Hematopoietic multipotent progenitor cell treated with erythropoietin and hydrocortisone succinate and interleukin-3 and kit ligand, for 6 days (in vitro differentiated cells): ENCODE measurements around the gene EXOC6B.

ENCODE experiments used
- DNase-seq: peaks from one replicate; pipeline ENCODE4 v3.0.0-alpha.2; 2015

The EXOC6B gene

DNA sequence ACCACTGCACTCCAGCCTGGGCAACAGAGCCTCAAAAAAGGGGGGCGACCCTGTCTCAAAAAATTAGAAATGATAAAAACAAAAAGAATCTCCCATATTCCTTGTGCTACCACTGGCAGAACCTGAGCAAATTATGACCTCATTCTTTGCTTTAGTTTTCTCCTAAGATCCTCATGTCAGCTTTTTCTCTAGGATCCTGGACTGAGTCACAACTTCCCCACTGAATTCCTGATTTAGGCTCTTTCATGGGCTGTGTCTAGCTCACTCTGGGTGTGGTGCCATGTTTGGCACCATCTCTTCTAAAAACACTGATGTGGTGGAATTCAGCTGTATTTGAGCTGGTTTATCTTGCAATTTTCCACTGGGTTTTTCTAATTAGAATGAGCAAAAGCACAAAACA is 37.1 kb downstream of the EXOC6B start:
- no peak for DNase-seq

DNA sequence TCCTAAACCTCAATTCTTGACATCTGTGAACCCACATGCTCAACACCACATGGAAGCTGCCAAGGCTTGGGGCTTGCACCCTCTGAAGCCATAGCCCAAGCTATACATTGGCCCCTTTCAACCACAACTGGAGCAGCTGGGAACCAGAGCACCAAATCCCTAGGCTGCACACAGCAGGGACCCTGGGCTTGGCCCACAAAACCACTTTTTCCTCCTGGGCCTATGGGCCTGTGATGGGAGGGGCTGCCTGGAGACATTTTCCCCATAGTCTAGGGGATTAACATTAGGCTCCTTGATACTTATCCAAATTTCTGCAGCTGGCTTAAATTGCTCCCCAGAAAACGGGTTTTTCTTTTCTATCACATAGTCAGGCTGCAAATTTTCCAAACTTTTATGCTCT is 40.3 kb downstream of the EXOC6B start:
- no peak for DNase-seq

DNA sequence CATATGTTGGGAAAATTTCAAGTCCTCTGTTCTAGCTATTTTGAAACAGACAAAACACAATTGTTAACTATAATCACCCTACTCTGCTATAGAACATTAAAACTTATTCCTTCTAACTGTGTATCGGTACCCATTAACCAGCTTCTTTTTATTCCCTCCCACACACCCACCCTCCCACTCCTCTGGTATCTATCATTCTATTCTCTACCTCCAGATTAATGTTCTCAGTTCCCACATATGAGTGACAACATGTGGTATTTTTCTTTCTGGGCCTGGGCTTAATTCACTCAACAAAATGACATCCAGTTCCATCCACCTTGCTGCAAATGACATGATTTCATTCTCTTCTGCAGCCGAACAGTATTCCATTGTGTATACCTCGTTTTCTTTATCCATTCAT is 43.3 kb downstream of the EXOC6B start:
- no peak for DNase-seq

DNA sequence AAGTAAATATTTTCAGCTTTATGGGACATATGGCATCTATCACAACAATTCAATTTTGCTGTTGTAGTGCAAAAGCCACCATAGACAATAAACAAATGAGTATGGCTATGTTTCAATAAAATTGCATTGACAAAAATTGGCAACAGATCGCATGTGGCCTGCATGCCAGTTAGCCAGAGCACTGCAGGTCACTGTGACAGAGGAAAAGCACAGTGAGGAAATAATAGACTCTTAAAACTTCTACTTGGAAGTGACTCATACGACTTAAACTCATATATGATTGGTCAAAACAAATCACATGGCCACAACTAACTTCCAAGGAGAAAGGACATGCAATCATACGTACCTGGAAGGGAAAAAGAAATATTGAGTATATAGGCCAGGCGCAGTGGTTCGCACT is 44.4 kb downstream of the EXOC6B start:
- no peak for DNase-seq

DNA sequence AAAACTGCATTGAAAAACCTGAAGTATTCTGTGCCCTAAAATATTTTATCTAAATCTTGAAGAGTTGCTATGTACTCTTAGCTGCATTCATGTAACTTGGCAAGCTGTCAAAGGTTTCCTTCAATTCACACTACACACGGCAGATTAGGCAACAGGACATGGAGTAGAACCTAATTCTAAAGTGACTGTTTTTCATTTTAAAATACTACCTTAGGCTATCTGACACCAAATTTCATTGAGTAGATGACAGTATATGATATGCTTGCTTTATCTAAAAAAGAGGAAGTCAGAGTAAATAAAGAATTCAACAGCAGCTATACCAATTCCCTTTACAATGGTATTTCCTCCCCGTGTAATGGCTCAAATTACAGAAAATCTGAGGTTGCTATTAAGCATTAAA is 45.4 kb downstream of the EXOC6B start:
- DNase-seq: peak; percentile 68

DNA sequence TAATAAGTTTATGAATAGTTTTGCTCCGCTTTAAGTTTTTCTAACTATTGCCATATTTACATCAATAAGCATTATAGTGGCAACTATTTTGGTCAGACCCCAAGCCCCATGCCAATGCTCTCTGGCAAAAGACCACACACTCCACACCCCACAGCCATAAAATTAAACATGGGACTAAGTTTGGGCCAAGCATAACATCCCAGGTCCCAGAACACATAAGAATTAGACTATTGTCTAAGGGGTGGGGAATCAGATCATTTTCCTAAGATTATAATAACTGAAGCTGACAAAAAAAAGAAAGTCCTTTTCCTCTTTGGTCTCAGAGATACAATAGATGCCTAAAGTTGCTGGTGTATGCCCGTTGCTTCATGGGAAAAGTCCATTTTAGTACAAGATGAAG is 46.3 kb downstream of the EXOC6B start:
- no peak for DNase-seq

DNA sequence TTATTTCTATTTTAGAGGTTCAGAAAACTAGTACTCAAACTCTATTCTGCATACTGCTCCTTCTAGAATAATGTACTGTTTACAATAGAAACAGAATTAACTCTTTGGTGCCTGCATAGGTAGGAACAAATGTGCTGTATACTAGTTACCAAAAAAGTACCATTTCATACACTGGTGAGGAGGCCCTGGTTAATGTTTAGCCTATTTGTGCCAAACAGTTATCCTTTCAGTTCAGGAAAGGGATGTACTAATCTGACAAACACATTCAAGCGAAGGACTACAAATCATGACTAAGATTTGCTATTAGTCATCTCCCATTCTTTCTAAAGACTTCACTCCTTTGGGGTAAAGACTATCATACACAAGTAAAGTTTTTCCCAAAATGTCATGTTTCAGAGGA is 47.4 kb downstream of the EXOC6B start:
- DNase-seq: no peak

DNA sequence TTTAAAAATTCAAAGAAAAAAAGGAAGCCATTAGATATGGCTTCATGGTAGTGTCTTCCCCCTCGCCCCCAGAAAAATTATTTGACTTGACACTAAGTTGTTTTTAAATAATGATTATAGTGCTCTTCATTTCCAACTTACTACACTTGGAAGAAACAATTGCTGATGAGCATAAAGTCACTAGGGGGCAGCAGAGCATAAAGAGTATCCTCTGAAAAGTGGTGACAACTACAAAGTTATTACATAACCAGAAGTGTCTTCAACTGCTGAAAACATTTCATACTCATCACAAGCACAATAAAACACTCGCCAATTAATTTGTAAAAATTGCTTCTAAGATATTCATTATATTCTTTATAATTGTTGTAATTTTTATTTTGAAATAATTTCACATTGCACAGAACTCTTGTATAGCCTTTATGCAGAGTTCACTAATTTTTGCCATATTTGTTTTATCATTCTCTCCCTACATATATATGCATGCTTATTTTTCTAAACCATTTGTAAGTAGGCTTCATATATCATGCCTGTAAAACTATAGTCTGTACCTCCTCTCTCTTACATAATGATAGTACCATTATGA is 54.9 kb downstream of the EXOC6B start:
- DNase-seq: peak; percentile 90

DNA sequence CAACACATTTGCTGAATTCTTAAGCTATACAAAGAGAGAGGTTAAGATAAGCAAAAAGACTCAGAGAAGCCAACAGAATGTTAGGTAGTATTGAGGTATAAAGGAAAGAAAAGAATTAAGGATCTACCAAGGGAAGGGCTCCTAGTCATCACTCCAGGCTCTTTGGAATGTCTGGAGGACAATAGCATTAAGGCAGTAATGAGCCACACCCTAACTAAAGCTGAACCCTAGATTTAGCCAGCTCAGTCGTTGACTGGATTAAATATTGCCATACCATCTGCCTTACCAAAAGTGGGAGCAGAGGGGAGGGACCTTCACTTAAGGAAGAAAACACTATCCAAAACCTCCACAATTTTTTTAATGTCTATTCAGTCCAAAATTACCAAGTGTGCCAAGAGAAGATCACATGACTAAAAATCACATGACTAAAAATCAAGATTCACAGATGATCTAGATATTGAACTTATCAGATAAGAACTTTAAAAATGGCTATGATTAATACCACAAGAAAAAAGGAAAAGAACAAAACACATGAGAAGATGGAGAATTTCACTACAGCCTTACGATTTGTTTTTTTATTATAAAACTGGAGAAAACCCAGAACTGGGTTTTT is 59.7 kb downstream of the EXOC6B start:
- no peak for DNase-seq

DNA sequence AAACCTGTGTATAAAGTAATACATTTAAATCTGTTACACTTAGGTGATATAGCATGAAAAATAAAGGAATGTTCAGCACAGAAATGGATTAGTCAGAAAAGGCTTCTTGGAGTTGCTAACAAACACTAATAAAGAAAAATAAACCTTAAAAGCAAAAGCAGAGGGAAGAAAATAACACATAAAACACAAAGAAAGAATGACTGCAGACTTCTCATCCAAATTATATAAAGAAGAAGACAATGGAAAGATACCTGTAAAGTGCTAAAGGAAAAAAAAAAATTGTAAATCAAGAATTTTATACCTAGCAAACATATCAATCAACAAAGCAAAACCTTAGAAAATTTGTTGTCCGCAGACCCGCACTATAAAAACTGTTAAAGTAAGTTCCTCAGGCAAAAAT is 63.6 kb downstream of the EXOC6B start:
- DNase-seq: no peak

DNA sequence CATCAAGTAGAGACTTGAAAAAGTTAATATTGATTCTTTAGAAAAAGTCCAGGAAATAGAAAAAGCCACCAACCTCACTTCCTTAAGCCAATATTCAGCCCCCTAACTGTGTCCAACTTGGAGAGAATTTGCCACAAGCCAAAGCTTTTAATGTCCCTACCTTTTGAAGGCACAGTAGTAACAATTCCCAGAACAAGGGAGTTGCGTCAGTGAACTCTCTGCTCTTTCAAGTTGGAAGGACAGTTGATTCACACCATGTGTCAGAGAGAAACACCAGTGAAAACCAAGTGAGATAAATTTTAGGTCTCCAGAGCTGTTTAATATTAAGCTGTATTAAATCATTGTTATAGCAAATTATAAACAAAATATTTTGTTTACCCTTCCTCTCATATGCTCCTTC is 66.1 kb downstream of the EXOC6B start:
- no peak for DNase-seq

DNA sequence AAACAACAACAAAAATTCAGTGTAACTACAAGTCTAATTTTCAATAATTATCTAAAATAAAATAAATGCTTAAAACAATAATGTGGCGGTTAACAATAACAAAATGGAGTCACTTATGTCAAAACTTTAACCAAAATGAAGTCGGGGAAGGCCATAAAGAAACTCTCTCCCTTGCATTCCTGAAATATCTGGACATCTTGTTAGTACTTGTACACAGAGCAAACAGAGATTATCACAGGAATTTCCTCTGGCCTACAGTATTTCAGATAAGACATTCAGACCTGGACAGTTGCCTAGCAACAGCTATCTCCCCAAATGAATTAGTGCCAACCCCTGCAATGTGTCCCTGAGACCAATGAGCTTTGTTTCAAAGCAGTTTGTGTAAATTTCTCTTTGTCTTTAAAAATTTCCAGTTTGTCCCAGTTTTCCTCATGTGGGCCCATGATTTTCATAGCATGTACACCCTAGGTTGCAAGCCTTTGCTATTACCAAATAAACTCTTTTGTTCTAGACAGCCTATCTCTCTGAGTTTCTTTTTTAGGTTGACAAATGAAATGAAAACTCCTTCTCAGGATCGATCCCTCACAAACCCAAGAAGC is 68.6 kb downstream of the EXOC6B start:
- peak; percentile 74 for DNase-seq

DNA sequence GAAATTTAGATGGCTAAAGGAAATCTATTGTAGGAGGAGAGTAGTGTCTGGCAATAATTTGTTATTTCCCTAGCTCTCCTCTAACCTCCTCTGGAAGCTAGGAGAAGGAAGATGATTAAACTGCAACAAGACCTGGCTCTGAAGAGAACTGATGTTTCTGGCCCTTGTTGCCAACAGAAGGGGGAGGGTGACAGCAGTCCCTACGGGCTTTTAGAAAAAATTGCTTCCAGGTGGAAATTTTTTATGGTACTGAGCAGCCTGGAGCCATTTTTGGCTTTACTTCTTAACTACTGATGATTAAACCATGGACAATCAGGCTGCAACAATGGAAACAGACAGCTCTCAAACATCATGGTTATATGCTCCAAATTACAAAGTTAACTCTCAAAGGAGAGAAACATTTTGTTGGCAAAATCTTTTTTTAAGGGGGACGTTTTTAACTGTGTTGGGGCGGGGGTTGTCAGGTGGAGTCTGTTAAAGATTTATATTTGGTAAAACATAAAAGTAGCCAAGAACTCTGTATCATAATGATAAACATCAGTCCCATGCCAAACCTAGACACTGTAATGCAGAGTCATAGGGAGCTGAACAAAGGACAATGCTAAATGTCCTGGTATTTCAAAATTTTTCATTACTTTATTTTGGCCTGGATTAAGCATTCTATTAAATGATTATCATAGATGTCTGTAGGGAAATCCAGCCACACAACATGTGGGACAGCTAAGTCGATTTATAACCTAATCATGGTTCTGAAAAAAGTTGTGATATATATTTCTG is 70.0 kb downstream of the EXOC6B start:
- DNase-seq: no peak

DNA sequence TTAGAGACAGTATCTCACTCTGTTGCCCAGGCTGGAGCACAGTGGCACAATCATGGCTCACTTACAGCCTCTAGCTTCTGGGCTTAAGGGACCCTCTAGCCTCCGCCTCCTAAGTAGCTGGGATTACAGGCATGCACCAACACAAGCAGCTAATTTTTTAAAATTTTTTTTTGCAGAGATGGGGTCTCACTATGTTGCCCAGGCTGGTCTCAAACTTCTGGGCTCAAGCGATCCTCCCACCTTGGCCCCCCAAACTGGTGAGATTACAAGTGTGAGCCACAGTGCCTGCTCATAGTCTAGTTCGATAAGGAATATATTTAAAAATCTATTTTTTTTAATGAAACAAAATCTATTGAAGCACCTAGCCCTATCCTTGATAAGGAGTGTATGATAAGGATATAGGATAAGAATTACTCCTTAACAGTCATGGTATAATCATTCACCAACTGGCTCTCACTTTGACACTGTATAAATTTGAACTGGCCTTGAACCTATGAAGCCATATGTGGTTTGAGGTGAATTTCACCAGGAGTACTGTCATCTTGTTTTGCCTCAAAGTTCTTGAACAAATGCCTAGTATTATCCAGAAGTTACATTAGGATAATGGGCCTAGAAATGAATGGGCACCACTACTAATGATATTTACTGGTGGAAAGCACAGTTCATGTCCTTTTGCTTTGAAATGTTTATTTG is 71.1 kb downstream of the EXOC6B start:
- no peak for DNase-seq

DNA sequence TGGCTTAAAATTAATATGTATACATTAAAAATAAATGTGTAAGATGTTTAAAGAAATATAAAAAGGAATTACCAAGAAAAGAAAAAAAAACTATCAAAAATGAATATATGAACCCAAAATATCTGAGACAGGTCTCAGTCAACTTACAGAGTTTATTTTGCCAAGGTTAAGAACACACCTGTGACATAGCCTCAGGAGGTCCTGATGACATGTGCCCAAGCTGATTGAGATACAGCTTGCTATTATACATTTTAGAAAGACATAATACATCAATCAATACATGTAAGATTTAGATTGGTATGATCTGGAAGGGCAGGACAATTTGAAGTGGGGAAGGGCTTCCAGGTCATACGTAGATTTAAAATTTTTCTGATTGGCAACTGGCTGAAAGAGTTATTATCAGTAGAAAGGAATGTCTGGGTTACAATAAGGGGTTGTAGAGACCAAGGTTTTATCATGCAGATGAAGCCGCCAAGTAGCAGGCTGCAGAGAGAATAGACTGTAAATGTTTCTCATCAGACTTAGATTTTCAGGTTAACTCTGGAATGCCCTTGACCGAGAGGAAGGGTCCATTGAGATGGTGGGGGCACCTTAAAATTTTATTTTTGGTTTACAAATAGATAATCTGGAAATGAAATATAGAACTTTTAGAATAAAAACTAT is 74.7 kb downstream of the EXOC6B start:
- no peak for DNase-seq

DNA sequence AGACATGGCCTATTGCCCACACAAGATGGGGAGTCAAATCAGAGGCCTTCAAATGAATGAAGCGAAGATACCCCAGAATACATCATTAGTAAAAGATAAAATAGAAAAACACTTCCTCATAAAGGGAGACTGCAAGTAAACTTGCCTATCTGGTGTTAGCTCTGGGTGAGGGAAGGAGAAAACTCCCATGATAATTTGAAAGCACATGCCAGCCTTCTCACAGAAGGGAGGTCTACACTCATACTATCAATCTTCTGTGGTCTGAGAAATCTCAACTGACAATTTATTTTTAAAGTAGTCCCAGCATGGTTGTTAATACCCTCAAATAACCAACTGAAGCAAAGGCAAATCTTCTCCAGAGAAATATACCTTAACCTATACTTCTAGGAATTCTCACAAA is 75.4 kb downstream of the EXOC6B start:
- DNase-seq: peak; percentile 5

DNA sequence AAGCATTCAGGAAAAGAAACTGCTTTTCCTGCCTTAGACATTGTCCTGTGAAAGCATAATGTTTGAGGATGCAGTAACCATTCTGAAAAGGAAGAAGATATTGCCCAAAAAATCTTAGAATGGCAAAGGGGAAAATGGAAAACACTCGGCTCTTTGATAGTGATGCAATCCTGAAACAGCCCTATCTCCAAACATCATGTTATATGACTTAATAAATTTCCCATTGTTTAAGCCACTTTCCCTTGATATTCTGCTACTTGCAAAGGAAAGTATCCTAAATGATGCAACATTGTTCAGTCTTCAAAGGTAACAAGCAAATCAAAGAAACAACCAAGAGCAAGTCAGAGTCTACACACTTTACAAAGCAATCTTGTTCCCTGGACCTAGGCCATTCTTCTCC is 78.5 kb downstream of the EXOC6B start:
- no peak for DNase-seq

DNA sequence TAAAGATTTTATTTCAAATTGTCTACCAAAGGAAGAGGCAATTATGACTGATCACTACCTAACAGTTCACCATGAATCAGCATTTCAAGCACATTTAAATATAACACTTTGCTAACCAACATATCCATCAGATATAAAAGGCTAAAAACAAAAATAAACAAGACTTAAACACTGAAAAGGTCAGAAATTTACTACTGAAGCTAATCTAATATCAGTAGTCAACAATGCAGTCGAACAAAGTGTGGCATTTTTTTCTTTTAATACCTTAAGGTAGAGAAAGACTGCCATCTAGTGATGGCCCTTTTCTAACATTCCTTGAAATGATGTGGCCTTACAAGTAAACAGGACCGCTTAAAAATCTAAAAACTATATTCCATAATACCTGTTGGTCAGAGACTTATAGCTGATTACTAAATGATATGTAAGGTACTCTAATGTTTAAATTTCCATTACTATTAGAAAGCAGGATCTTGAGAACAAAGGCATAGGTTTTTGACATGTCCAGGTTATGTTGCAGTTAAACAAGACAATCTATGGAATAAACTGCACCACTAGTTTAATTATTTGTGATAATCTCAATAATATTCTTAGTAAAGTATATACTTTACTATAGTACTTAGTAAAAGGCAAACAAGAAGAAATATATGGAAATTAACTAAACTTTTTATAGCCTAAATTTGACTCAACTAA is 80.0 kb downstream of the EXOC6B start:
- DNase-seq: peak; percentile 86

DNA sequence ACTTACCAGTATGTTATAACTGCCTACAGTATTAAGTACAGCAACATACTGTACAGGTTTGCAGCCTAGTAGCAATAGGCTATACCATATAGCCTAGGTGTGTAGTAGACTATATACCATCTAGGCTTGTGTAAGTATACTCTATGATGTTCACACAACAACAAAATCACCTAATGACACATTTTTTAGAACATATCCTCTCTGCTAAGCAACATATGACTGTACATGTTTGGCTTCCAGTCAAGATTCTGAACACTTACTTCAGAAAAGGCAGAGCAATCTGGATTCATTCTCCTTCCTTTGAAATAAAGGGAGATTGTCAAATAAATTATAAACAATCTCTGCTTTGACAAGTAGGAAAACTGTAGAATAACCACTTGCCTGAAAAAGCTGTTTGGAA is 81.8 kb downstream of the EXOC6B start:
- no peak for DNase-seq

DNA sequence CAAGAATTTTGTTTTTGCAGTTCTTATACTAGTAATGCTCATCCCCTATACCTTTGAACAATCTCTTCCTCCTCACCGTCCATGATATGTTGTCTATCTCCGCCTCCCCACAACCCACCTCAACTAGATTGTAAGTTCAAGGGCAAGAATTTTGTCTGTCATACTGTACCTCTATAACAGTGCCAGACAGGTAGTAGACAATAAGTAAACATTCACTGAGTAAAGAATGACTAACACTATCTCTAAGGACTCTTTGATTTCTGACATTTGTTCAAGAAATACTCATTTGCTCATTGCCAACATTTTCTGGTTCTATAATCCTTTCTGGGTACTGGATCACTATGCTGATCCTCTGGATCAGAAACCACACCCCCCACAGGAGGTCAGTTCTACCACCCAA is 82.4 kb downstream of the EXOC6B start:
- no peak for DNase-seq

DNA sequence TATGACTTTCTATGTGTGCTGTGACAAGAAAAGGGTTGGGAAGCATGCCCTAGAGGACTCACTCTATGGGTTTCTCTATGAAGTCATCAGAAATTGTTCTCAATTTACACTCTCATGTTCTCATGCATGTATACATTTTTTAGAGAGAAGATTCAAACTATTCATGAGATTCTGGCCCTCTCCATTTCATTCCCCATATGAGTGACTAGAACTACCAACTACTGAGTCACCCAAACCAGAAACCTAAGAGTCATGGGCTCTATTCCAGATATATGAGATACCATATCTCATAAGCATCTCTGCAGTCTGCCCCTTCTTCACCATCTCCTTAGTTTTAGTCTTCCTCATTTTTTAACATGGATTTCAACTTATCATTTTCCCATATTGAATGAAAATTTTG is 87.7 kb downstream of the EXOC6B start:
- no peak for DNase-seq

DNA sequence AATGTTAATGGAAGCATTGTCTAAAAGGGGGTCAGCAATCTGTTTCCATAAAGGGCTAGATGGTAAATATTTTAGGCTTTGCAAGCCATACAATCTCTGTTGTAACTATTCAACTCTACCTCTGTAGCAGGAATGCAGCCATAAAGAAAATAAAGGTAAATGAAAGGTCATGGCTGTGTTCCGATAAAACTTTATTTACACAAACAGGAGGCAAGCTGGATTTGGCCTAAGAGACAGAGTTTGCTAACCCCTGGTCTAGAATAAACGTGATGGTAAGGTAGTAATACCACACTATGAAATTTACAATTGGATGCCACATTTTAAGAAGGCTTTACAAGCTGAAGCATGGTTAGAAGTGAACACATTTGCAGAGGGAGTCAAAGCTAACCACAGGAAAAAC is 91.4 kb downstream of the EXOC6B start:
- DNase-seq: no peak
